NCI-H345 (cell line): ENCODE results near the gene MICAL3.

Experiments
- DNase-seq: peaks from one replicate; lab custom pipeline; 2025; lab: John Stamatoyannopoulos, UW

Gene MICAL3

GRCh38 chr22:17912945-17913721 lies 111.2 kb downstream of the MICAL3 start:
- peak; percentile 22 for DNase-seq

- no peak for DNase-seq
Measured at GRCh38 chr22:17911887-17912286, 112.5 kb downstream of the MICAL3 start.

DNA sequence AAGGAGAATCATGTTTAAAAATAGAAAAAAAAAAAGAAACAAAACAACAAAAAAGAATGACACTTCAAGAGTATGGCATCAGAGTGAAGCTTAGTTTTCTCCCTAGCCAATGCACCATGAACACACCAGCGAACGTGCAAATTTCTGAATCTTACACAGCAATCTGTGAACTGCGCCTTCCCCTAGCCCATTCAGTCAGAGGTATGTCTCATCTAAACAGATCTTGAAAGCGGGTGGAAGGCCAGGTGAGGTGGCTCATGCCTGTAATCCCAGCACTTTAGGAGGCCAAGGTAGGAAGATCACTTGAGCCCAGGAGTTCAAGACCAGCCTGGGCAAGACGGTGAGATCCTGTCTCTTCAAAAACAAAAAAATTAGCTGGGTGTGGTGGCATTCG lies 113.1 kb downstream of the MICAL3 start:
- DNase-seq = no peak

DNA sequence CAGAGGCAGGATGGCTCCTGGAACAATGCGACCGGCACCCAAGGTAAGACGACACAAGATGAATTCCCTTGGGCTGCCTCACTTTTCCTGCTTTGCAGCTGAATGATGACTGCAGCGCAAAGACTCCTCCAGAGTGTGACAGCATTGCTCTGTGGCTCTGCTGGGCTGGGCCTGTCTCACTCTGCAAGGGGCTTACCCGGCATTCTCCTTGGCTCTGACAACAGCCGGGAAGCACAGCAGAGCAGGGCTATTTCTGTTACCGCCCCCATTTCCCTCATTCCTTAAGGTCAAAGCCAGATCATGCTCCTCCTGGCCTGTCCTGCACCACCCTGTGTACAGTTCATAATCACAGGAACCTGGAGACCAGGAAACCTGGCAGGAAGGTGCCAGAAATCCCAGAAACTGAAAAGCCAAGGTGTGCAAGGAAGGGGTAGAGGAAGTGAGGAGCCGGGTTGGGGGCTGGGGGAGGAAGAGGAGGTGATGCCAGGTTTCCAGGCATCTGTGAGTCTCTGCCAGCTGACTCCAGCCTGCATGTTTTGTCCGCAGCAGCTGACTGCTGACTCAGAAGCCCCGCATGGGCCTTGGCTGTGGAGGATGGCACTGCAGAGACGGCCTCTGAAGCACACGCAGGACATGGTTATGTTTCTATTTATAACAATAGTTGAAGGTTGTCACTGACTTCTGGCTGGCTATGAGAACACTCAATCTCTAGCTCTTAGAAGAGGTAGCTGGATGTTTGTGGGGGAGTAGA lies 113.6 kb downstream of the MICAL3 start:
- DNase-seq = no peak

DNA sequence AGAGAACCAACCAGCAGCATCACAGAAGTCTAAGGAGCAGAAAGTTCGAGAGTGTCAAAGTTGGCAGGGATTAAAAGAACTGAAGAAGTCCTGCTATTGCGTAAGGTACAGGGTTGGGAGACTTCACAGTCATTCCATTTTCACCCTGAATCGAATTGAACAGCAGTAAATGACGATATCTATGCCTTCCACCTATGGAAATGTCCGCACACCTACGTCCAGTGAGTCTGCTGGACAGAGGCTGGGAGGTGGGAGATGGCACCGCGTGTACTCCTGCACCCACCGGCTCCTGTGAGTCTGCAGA lies 116.7 kb downstream of the MICAL3 start:
- no peak for DNase-seq

DNA sequence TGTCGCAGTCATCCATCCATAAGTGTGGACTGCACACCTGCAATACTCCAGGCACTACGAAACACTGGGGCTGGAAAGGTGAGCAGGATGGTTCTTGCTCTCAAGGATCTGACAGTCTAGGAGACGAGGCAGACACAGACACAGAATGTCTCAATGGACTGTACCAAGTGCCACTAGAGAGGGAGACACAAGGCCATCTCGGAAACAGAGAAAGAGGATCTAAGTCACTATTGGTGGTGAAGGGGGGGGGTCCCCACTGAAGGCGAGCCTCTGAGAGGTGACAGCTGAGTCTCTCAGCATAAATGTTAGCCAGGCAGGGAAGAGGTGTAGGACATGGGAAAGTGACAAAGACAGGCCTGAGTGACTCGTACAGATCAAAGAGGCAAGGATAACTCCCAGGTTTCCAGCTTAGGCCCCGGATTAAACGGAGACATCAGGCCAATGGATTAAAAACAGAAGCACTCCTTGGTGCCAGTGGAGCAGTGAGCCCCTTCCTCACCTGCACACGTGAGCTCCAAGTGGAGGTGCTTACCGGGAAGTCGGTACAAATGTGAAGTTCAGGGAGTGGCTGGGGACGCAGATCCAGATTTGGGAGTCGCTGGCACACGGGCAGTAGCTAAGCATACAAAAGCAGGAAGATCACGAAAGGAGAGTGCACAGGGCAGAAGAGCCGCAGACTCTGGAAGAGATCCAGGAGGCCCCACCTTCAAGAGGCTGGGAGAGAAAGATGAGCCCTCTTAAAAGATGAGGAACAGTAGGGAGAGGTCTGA lies 117.2 kb downstream of the MICAL3 start:
- no peak for DNase-seq

DNA sequence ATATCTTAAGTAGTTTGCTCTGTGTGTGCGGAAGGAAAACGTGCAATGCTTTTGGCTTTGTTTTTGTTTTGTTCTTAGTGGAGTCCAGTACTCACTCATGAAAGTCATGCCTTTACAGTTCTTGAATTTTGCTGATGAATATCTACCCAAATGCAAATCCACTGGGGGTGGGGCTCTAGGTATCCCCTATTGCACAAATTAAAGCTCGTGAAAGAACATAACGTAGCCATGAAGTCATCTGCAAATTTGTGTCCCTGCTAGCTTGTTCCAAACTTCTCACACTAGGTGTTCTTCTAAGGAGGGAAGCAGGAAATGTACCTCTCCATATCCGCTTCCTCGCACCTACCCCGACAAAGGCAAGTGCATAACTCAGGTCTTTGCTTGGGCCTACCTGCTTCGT lies 118.9 kb downstream of the MICAL3 start:
- no peak for DNase-seq

- no peak for DNase-seq
Measured at GRCh38 chr22:17903564-17904295, 120.6 kb downstream of the MICAL3 start.

DNA sequence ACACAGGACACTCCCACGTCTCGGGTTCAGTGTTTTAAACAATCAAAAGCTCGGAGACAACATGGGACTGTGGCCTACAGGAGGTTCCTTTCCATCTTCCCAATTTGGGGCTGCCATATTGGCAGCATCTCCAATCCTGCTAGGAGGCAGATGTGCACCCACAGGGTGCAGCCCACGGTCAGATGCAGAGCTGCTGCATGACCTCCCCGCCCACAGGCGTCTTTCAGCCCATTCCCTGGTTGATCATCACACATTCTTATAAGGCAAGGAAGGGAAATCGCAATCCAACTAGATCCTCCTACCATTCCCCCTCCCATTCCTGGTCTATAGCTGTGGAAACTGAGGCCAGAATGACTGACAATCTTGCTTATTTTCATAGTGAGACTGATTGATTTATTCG lies 121.4 kb downstream of the MICAL3 start:
- DNase-seq = no peak

GRCh38 chr22:17898375-17898774 lies 126.0 kb downstream of the MICAL3 start:
- DNase-seq = no peak

- DNase-seq = no peak
Measured at GRCh38 chr22:17897858-17898257, 126.5 kb downstream of the MICAL3 start.

DNA sequence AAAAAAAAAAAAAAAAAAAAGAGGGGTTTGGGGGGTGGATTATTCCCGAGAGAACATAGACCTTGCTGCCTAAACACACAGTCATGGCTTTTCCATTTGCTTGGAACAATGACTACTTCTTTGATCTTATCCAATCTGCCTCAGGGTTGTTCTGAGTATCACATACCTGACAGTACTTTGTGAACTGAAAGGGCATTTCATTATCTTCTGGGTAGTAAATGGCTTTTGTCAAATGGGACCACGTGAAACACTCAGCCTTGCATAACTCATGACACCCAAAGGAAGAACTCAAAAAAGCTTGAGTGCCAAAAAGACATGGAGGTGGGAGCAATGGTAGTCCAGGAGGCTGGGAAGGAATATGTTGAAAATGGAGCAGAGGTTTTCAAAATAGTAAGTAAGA lies 126.9 kb downstream of the MICAL3 start:
- no peak for DNase-seq

- DNase-seq = no peak
Measured at GRCh38 chr22:17896586-17896985, 127.8 kb downstream of the MICAL3 start.

- DNase-seq = no peak
Measured at GRCh38 chr22:17893900-17894535, 130.3 kb downstream of the MICAL3 start.

GRCh38 chr22:17892376-17892775 lies 132.0 kb downstream of the MICAL3 start:
- DNase-seq = no peak

DNA sequence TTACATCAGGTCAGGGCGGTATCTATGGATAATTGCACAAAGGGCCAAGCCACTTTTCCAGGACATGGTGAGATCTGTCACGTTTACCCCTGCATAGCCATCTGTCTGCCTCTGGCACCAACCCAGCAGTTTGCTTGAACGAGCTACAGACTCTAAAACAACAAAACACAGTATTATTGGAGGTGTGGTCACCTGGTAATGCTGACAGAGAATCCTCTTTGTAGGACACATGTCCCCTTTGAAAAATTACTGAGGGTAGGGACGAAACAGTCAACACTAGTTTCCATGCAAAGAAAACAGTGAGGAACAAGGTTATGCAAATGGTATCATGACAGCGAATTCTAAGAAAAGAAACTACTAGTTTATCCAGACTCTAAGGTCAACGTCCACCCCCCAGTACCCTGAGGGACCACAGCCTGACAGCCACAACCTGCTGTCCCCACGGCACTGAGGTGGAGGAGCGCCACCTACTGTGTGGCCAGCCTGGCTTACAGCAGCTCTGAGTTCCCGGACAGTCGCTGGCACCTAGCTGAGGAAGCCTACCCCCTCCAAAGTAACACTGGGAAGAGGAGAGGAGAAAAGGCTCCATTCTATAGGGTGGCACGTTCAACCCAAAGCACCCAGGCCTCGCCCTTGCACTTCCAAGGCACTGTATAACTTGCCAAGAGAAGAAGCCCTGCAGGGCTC lies 132.7 kb downstream of the MICAL3 start:
- peak; percentile 7 for DNase-seq

DNA sequence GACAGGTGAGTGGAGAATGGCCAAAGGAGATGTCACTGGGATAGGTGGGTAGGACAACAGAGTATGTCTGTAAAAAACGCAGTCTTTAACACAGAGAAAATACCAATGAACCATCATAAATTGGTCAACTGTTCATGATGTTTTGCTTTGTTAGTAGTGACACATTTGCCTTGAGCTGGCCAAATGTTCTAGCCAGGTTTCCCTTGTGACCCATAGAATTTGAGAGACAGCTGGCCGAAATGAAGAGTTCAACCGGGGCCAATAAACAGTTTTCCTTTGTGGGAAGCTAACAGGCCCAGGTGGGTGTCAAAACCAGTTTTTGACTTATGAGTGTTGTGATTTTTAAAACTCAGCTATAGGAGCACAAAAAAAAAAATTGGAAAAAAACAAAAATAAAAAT lies 133.5 kb downstream of the MICAL3 start:
- DNase-seq = no peak

GRCh38 chr22:17890245-17890671 lies 134.1 kb downstream of the MICAL3 start:
- DNase-seq = no peak

- DNase-seq = no peak
Measured at GRCh38 chr22:17888855-17889254, 135.5 kb downstream of the MICAL3 start.

- no peak for DNase-seq
Measured at GRCh38 chr22:17888439-17888838, 135.9 kb downstream of the MICAL3 start.

DNA sequence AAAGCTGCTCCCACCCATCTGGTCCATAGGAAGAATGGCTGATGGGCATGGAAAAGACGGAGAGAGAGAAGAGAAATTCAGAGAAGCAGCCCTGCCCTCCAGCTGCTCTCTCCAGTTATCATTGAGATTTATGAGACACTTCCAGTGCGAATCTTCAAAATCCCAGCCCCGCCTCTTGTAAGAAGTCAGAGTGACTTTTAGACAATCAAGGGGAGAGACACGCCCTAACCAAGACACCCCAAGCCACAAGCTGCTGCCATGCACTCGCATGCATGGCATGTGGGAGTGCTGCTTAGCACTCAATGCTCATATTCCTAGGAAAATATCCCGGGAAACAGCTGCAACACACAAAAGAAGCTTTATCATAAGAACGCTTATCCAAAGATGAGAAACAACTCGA lies 139.5 kb downstream of the MICAL3 start:
- DNase-seq = no peak
